ENCODE data around the gene TNNI2.
A peak's percentile ranks its signal among the peaks of the same experiment; 100 is the strongest.

The TNNI2 gene

DNA sequence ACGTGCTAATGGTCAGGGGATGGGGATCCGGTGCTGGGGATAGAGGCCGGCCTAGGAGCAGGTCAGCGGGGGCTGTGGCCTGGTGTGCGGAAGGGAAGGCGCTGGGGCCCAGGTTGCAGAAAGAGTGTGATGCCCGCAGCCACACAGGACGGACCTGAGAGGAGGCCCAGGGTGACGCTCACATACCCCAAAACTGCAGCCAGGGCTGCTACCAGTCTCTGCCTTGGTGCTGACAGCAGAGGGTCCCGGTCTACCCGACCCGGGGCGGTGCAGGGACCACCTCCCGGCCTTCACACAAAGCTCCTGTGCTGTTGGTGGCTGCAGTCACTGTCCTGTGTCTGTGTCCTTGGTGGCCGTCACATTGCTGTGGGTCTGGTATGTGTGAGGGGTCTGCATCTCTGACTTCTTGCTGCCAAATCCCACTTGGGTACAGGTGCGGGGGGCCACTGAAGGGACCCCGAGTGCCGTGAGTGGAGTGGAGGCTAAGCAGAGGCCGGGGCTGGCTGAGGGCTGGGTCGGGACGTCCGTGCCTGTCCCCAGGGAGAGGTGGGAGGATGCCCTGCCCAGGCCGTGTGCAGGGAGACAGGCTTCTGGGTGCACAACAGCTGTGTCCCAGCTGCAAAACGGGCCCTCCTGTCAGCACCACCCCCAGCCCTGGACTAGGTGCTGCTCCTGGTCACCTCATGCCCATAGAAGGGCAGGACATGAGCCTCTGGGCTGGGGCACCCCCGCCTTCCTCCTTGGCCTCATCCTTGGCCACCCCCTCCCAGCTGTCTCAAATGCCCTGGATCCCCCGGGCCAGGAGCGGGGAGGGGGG, 15.6 kb downstream of the TNNI2 start:
- in situ Hi-C loops (cut with MboI; ENCODE audit: low pct_unique_long_range_greater_than_20kb, low sequenced_read_pairs), result no loop called here
- DNase-seq, result no peak

GRCh38 chr11:1854949-1855885, 16.4 kb downstream of the TNNI2 start:
- in situ Hi-C loops (cut with MboI; ENCODE audit: low pct_unique_long_range_greater_than_20kb, low sequenced_read_pairs), result no loop called here
- no peak for DNase-seq

DNA sequence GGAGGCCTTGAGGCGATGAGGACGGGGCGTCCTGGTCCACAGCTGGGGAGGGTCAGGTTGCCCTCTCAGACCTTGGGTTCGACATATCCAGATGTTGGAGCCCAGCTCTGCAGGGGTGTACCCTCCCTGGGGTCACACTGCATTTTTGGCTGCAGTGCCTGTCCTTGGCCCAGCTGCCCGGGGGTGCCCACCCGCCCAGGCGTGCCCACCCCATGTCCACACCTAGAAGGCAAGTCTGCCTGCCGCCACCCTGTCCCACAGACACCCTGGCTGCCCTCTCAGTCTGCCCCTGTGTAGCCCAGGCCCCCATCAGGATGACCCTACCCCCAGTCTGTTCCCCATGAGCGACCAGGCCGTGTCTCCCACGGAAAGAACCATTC, 17.1 kb downstream of the TNNI2 start:
- no peak for DNase-seq
- in situ Hi-C loops (cut with MboI; ENCODE audit: low pct_unique_long_range_greater_than_20kb, low sequenced_read_pairs), result no loop called here

- DNase-seq, result no peak
- in situ Hi-C loops (cut with MboI; ENCODE audit: low pct_unique_long_range_greater_than_20kb, low sequenced_read_pairs), result no loop called here
Observed at GRCh38 chr11:1856306-1857005, 17.7 kb downstream of the TNNI2 start.

GRCh38 chr11:1857064-1857463, 18.3 kb downstream of the TNNI2 start:
- in situ Hi-C loops (cut with MboI; ENCODE audit: low pct_unique_long_range_greater_than_20kb, low sequenced_read_pairs), result no loop called here

DNA sequence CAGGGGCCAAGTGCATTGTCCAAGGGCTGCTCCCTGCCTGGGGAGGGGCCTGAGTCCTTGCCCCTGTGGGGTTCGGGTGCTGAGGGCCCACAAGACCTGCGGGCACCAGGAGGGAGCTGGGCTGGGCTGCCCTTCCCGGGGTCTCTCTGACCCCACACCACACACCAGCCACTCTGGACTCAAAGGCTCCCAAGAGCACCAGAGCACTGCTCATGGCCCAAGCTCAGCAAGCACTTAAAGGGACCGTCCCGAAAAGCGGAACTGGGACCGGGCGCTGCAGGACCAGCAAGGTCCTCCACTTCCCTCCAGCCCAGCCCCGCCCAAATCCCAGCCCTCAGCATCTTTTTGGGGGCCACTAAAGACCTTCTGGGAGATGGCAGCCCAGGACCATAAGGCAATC, 19.4 kb downstream of the TNNI2 start:
- in situ Hi-C loops (cut with MboI; ENCODE audit: low pct_unique_long_range_greater_than_20kb, low sequenced_read_pairs), result no loop called here
- DNase-seq, result no peak

More at GRCh38 chr11:1857064-1857463, 18.3 kb downstream of the TNNI2 start:
- DNase-seq, result no peak

GRCh38 chr11:1858576-1858975, 19.8 kb downstream of the TNNI2 start:
- in situ Hi-C loops (cut with MboI; ENCODE audit: low pct_unique_long_range_greater_than_20kb, low sequenced_read_pairs), result no loop called here
- DNase-seq, result no peak

- DNase-seq, result no peak
- in situ Hi-C loops (cut with MboI; ENCODE audit: low pct_unique_long_range_greater_than_20kb, low sequenced_read_pairs), result no loop called here
Observed at GRCh38 chr11:1859004-1859403, 20.2 kb downstream of the TNNI2 start.

DNA sequence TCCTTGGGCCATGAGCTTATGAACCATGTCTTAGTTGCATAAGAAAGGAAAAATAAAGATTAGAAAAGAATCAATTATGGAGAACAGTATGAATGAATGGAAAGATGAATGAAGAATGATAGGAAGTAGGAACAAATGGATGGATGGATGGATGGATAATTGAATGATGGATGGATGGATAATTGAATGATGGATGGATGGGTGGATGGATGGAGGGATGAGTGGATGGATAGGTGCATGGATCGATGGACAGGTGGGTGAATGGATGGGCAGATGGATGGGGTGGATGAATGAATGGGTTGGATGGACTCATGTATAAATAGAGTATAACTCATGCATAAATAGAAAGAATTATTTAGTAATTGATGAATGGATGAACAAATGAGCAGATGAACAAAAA, 21.3 kb downstream of the TNNI2 start:
- DNase-seq, result no peak
- in situ Hi-C loops (cut with MboI; ENCODE audit: low pct_unique_long_range_greater_than_20kb, low sequenced_read_pairs), result no loop called here

DNA sequence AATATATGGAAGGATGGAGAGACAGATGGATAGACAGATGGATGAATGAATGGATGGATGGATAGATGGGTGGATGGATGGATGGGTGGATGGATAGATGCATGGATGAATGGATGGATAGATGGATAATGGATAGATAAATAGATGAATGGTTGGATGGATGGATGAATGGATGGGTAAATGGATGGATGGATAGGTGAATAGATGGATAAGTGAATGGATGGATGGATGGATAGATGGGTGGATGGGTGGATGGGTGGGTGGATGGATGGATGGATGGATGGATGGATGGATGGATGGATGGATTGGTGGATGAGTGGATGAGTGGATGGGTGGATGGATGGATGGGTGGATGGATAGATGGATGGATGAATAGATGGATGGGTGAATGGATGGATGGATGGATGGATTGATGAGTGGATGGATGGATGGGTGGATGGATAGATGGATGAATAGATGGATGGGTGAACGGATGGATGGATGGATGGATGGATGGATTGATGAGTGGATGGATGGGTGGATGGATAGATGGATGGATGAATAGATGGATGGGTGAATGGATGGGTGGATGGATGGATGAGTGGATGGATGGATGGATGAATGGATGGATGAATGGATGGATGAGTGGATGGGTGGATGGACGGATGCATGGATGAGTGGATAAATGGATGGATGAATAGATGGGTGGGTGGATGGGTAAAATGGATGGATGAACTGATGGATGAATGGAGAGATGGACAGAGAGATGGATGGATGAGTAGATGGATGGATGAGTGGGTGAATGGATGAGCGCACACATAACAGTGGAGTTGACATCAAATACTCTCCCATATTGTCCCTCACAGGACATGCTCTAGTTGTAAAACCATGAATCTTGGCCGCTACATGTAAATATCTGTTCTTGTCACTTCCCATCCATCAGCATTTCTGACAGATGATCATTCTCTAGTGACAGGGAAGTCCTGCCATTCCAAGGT, 22.9 kb downstream of the TNNI2 start:
- no peak for DNase-seq

DNA sequence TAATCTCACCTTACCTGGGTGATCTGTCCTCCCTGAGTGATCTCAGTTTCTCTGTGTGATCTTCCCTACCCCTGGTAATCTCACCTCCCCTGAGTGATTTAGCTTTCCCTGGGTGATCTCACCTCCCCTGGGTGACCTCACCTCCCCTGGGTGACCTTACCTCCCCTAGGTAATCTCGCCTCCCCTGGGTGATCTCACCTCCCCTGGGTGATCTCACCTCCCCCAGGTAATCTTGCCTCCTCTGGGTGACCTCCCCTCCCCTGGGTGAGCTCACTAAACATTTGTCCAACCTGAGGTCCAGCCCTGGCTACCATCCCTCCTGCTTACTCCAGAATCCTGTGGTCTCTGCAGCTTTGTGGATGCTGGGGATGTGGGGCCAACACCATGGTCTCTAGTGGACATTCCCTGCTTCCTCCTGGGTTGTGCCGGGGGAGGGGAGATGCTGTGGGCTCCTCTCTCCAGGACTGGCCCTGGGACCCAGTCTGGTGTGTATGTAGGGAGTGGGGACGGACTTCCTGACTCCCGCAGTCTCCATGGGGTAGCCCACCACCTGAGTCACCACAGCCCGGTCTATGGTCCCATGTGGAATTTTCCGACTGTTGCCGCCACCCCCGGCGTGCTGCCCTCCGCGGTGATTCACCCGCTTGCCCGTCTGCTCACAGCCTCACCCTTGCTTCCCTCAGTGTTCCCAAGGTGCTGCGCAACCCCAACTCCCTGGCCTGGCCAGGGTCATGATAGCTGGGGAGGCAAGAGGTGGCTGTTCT, 24.0 kb downstream of the TNNI2 start:
- in situ Hi-C loops (cut with MboI; ENCODE audit: low pct_unique_long_range_greater_than_20kb, low sequenced_read_pairs), result no loop called here

More for the DNA sequence above, 22.9 kb downstream of the TNNI2 start:
- in situ Hi-C loops (cut with MboI; ENCODE audit: low pct_unique_long_range_greater_than_20kb, low sequenced_read_pairs), result no loop called here

GRCh38 chr11:1863352-1864216, 24.8 kb downstream of the TNNI2 start:
- in situ Hi-C loops (cut with MboI; ENCODE audit: low pct_unique_long_range_greater_than_20kb, low sequenced_read_pairs), result no loop called here
- DNase-seq, result peak; percentile 51

More for the DNA sequence above, 24.0 kb downstream of the TNNI2 start:
- DNase-seq, result no peak

- in situ Hi-C loops (cut with MboI; ENCODE audit: low pct_unique_long_range_greater_than_20kb, low sequenced_read_pairs), result no loop called here
- no peak for DNase-seq
Observed at GRCh38 chr11:1864231-1864630, 25.4 kb downstream of the TNNI2 start.

GRCh38 chr11:1864831-1865665, 26.3 kb downstream of the TNNI2 start:
- in situ Hi-C loops (cut with MboI; ENCODE audit: low pct_unique_long_range_greater_than_20kb, low sequenced_read_pairs), result no loop called here
- no peak for DNase-seq

GRCh38 chr11:1866226-1866625, 27.4 kb downstream of the TNNI2 start:
- in situ Hi-C loops (cut with MboI; ENCODE audit: low pct_unique_long_range_greater_than_20kb, low sequenced_read_pairs), result no loop called here
- no peak for DNase-seq

- DNase-seq, result no peak
- in situ Hi-C loops (cut with MboI; ENCODE audit: low pct_unique_long_range_greater_than_20kb, low sequenced_read_pairs), result no loop called here
Observed at GRCh38 chr11:1866776-1867175, 28.0 kb downstream of the TNNI2 start.

All from KBM-7 (cell line).